GM12872 (cell line): Measurements from ENCODE around the gene RETN.

Experiments used
- TF ChIP-seq, protein P1 (sequence below): IDR thresholded peaks from 3 replicates; pipeline ENCODE4 v1.5.1; 2011; ENCODE audit warnings: low read depth, mild to moderate bottlenecking, low read length, moderate library complexity; ENCODE audit not compliant: insufficient read depth

RETN gene

DNA sequence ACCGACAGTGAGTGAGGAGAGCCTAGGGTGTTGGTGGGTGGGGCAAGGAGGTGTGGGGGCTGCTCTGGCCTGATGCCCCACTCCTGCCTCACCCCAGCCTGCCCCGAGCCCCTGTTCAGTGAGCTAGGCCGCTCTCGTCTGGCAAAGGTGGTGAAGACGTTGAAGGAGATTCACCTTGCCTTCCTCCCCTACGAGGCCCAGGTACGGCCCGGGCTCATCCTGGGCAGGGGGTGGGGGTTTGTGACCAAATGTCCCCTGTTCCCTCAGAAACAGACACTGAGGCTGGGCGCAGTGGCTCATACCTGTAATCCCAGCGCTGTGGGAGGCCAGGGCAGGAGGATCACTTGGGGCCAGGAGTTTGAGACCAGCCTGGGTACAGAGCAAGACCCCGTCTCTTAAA, 28.0 kb upstream of the RETN start:
- TF ChIP-seq, protein P1, sequence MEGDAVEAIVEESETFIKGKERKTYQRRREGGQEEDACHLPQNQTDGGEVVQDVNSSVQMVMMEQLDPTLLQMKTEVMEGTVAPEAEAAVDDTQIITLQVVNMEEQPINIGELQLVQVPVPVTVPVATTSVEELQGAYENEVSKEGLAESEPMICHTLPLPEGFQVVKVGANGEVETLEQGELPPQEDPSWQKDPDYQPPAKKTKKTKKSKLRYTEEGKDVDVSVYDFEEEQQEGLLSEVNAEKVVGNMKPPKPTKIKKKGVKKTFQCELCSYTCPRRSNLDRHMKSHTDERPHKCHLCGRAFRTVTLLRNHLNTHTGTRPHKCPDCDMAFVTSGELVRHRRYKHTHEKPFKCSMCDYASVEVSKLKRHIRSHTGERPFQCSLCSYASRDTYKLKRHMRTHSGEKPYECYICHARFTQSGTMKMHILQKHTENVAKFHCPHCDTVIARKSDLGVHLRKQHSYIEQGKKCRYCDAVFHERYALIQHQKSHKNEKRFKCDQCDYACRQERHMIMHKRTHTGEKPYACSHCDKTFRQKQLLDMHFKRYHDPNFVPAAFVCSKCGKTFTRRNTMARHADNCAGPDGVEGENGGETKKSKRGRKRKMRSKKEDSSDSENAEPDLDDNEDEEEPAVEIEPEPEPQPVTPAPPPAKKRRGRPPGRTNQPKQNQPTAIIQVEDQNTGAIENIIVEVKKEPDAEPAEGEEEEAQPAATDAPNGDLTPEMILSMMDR, result no peak

DNA sequence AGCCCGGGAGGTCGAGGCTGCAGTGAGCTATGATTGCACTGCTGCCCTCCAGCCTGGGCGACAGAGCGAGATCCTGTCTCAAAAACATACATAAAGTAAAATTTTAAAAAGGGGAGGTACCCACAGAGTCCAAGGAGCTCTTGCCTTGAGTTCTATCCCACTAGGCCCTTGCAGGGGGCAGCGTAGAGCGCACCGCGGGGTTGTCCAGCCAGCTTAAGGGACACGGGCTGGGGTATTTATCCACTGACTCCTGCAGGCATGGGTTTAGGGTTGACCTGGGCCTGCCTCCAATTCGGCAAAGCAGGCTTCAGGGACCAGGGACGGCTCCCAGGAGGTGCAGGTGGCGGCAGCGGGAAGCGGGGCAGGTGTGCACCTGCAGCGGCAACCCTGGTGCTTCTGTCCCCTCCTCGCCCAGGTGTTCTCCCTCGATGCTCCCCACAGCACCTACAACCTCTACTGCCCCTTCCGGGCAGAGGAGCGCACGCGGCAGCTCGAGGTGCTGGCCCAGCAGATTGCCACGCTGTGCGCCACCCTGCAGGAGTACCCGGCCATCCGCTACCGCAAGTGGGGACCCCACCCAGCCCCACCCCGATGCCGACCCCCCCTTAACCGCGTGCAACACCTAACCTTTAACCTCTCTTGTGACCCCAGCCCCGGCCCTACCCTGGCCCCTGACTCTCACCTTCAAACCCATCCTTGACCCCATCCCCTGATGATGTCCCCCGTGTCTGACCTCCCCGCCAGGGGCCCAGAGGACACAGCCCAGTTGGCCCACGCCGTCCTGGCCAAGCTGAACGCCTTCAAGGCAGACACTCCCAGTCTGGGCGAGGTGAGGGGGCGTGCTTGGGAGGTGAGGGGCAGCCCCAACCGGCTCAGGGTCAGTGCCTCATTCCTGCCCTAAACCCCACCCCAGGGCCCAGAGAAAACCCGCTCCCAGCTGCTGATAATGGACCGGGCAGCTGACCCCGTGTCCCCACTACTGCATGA, 27.3 kb upstream of the RETN start:
- TF ChIP-seq, protein P1, result 0 out of 3 replicates have a peak, but pooled peaks have one; percentile 13

DNA sequence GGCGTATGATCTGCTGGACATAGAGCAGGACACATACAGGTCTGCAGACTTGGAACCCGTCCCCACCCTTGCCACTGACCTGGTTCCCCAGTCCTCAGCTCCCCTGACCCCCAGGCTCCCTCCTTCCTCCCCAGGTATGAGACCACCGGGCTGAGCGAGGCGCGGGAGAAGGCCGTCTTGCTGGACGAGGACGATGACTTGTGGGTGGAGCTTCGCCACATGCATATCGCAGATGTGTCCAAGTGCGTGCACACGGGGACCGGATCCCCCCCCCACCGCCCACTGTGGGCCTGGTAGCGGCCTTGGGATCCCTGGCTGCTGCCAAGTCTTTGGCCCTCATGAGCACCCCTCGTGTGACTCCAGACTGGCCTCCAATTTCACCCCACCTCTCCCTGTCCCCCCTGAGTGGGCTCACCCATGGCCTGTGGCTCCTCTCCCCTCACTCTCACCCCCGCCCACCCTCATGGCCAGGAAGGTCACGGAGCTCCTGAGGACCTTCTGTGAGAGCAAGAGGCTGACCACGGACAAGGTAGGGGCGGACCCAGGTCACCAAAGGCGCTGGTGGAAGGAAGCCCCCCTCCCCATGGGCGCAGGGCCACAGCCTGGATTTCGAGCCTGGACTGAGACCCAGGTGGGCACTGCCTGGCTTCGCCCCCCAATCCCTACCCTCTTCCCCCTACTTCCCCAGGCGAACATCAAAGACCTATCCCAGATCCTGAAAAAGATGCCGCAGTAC, 26.4 kb upstream of the RETN start:
- TF ChIP-seq, protein P1, result no peak

DNA sequence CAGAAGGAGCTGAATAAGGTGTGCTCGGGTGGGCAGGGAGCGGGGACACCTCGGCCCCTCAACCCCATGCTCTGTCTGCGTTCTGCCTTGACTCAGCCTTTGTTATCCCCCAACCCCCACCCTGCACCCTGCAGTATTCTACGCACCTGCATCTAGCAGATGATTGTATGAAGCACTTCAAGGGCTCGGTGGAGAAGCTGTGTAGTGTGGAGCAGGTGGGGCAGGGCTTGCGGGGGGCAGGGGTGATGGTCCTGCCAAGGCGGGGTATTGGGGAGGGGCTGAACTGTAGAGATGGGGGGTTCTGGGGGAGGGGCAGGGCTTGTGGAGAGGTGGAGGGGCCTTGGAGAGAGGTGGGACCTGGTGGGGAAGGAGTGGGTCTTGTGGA, 25.8 kb upstream of the RETN start:
- TF ChIP-seq, protein P1, result no peak

DNA sequence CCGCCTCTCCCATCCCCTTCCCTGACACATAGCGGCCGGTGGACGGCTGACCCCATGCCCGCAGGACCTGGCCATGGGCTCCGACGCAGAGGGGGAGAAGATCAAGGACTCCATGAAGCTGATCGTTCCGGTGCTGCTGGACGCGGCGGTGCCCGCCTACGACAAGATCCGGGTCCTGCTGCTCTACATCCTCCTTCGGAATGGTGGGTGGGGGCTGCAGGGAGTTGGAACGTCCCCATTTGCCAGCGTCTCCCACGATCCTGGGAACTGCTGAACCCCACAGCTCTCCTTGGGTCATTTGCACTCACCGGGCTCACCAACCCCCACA, 24.3 kb upstream of the RETN start:
- TF ChIP-seq, protein P1, result no peak

DNA sequence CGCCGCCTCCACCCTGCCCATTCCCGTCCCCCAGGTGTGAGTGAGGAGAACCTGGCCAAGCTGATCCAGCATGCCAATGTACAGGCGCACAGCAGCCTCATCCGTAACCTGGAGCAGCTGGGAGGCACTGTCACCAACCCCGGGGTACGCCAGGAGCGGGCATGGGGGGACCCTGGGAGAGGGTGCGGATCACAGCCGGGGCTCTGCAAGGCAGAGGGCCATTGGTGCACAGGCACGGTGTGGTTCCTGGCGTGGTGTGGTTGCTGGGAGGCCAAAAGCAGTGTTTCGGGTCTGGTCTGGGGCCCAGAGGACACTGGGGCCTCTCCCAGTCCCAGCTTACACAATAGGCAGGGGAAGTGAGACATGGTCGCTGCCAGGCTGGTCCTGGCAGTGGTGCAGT, 23.7 kb upstream of the RETN start:
- TF ChIP-seq, protein P1, result no peak

DNA sequence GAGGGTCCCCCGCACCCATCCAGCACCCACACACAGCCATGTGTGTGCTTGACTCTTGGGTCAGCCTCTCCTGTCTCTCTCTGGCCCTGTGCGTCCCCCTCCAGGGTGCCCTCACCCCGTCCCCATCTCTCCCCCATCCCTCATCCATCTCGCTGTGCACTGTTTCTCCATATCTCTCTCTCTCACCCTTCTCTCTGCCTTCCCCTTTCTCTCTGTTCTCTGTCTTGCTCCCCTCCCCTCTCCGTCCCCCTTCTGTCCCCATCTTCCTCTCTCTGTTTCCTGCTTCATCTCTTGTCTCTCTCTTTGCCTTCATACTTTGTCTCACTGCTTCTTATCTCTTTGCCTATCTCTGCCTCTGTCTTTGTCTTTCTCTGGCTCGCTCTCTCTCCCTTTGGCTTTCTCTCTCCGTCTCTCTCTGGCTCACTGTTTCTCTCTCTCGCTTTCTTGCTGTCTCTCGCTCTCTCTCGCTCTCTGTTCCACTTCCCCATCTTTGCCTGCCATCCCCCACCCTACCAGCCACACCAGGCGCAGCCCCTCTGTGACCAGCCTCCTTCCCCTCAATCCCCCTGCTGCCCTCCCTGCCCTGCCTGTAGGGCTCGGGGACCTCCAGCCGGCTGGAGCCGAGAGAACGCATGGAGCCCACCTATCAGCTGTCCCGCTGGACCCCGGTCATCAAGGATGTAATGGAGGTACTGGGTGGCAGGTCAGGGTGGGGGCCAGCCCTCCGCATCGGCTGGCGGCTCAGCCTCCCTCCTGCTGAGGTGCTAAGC, 23.0 kb upstream of the RETN start:
- TF ChIP-seq, protein P1, result no peak
